Raji (cell line): Measurements from ENCODE around the gene DOK5.

ENCODE experiments used
- POLR2A ChIP-seq: IDR thresholded peaks from 2 replicates; pipeline ENCODE4 v1.6.1; 2011; ENCODE audit warnings: low read depth, low read length, control low read depth; ENCODE audit not compliant: insufficient read depth

Gene DOK5

DNA sequence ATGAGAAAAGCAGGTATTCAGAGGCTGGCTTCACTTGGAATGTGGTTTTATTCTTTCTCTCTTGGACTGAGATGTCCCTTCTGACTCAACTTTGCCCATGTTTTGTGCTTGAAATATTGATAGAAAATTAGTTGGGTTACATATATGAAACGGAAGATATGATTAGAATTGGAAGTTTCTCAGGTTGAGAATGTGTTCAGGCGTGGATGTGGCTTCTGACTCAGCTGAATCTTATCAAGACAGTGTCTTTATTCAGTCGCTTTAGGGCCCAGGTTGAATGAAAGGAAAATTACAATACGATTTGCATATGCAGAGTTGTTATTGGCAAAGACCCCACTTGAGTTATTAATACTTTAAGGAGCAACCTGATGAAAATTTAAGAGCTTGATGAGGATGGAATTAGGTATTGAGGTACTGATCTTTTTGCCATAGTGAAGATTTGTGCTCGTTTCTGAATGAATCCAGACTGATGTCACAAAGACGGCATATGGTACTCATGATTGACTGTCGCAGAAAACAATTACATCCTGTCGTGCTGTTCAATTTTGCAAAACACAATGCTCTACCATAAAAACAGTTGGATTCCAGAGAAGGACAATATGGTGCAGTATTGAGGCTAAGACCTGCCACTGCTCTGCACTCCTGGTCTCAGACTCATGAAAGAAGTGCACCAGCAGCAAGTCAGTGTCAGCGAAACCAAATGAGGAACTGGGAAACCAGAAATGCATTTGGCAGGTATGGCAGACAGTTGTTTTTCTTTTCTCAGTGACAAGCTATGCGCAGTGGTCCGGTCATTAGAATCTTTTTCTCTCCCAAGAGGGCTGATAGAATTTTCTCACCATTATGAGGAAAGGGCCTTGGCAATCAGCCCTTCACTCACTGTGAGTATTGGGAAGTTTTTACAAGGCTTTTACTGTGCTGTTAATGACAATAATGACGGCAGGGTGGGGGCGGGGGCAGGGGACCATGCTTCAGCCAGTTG is 158.3 kb downstream of the DOK5 start:
- TF ChIP-seq POLR2A, result no peak

DNA sequence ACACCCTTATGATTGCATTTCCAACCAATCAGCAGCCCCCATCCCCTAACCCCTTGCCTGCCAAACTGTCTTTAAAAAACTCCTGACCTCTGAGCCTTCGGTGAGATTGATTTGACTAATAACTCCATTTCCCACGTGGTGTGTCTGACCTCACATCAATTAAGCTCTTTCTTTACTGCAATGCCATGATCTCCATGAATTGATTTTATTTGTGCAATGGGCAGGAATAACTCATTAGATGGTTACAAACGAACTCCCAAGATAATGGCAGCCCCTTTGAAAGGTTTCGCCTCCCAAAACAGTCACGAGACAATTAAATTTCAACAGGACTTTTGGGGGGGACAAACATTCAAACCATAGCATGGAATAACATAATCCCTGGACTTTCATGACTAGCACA is 161.2 kb downstream of the DOK5 start:
- TF ChIP-seq POLR2A, result no peak

DNA sequence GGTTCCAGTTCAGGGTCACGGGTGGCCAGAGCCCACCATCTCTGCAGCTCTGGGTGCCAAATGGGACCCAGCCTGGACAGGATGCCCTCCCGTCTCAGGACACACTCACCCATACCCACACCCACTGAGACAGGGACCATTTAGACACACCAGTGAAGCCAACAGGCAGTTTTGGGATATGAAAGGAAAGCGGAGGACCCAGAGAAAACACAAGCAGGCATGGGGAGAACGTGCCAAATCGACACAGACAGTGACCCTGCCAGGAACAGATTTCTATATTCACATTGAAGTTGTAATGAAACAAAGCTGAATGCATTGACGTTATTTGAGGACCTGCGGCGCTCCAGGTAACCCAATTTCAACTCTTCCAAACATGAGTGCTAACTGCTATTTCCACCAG is 164.5 kb downstream of the DOK5 start:
- no peak for TF ChIP-seq POLR2A

DNA sequence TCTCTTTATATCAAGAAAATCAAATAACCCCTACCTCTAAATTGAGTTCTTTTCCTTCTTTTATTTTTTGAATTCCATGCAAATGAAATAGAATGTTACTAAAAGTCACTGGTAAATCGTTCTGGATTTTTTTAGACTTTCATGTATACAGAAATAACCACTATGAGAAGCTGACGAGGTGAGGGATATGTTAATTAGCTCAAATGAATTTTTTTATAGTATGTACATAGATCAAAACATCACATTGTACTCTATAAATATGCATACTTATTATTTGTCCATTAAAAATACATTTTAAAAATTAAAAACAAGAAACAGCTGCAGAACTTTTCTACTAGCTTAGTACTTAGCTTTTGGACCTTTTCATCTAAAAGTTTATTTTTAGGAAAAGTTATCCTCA is 165.4 kb downstream of the DOK5 start:
- no peak for TF ChIP-seq POLR2A

DNA sequence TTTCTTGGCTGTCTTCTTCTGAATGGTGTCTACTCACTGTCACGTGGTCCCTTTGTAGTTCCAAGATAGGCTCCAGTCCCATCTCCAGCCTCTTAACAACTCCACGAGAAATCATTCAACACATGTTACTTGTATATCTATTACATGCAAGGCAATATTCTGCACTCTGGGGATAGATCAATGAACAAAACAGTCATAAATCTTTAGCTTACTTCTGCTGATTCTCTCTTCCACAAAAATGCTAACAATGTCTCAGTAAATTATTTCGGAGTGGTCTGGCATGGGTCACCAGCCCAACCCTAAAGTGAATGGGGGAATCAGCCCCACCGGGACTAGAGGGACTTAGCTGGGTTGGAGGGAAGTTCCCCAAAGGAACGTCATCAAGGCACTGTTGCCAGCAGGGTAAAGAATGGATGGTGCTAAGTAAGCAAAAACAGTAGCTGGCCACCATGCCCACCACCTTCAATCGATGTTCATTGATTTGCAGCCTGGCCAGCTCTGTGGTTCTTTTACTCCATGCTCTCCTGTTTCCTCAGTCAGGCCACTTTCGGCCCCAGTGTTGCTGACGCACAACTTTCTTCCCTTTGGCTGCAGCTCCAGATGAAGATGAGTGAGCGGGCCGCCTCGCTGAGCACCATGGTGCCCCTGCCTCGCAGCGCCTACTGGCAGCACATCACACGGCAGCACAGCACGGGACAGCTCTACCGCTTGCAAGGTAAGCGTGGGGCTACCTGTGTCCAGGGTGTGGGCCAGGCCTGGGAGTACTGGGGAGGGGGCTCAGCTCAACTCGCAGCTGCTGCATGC is 167.7 kb downstream of the DOK5 start:
- TF ChIP-seq POLR2A, result no peak

DNA sequence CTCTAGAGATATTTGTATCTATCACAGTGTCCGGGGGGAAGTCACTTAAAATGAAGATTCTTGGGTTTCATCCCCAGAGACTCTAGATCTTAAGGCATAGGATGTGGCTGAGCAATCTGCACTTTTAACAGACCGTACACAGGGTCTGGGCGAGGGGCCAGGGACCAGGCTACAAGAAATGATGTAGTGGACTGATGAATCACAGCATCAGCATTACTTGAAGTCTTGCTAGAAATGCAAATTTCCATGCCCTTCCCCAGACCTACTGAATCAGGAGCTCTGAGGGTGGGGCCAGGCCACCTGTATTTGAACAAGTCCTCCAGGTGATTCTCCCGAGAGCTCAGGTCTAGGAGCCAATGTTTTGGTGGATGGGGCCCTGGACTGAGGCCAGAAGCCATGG is 168.4 kb downstream of the DOK5 start:
- TF ChIP-seq POLR2A, result no peak

DNA sequence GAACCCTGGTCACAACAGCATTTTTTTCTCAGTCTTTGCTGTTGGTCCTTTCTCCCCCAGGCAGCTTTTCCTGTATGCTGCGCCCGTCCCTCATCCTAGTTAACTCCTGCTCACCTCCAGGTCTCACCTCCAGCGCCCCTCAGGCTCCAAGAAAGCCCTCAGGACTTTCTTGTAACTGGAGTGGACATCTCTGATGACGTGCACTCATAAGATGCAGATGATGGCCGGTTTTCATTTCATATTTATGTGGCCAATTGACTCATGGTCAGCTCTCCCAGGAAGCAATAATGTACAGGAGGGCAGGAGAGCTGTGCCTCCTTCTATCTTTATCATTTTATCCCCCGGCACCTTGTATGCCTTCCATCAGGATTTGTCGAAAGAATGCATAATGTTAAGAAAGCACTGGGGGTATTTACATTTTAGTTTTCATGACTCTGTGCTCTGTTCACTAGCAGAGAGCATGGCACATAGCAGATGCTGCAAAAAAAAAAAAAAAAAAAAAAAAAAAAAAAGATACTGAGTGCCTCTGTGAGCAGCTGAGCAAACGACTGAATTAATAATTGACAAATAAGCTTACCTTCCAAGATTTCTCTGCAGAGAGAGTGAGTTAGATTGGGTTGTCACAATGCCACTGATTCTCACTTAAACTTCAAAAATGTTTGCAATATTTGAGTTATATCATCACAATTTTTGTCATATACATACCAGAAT is 170.2 kb downstream of the DOK5 start:
- TF ChIP-seq POLR2A, result no peak

DNA sequence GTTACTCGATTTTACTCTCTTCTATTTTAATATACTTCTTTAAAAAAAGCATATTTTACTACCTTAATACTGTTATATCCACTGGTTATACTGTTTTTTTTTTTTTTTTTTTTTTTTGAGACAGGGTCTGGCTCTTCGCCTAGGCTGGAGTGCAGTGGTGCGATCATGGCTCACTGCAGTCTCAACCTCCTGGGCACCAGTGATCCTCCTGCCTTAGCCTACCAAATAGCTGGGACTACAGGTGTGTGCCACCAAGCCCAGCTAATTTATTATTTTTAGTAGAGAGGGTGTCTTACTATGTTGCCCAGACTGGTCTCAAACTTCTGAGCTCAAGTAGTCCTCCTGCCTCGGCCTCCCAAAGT is 170.7 kb downstream of the DOK5 start:
- no peak for TF ChIP-seq POLR2A

DNA sequence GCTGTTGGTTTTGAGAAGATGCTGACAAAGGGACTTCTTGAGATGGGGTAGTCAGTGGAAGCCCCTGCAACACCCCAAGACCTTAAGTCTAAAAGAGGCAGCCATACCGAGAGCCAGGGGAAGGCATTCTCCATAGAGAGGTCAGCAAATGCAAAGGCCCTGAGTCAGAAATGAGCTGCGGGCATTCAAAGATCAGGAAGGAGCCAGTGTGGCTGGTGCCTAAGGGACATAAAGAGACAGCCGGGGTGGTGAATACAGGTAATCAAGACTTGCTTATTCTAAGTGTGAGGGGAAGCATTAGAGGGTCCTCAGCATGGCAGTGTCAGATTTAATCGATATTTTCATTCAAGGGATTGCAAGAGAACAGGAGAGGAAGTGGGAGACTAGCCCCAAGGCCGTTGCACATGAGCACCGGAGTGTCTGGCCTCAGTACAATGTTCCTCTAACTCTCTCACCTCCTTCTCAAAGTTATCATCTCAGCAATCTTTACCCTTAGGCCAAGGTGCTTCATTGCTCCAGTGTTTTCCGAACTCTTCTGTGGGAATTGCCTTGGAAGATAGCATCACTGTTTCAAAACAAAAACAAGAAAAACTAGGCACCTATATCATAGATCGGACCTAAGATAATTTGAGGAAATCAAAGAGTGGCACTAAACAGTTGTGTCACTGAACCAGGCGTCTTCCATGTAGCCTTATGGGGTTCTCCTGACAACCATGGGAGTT is 173.2 kb downstream of the DOK5 start:
- no peak for TF ChIP-seq POLR2A

DNA sequence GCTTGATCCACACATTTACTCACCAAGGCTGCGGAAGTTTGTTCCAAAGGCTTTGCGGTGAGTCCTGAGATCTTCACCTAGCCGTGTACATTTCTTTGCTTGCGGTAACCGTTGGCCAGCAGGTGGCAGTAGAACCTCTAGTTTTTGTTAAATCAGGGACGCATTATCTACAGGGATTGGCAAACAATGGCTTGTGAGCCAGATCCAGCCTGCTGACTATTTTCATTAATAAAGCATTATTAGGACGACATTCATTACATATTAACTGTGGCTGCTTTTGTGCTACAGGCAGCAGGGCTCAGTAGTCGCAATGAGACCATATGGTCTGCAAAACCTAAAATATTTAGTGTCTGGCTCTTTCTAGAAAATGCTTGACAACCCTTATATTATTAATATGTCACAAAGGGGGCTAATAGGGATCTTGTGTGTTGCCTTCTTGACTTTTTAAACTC is 174.1 kb downstream of the DOK5 start:
- no peak for TF ChIP-seq POLR2A

DNA sequence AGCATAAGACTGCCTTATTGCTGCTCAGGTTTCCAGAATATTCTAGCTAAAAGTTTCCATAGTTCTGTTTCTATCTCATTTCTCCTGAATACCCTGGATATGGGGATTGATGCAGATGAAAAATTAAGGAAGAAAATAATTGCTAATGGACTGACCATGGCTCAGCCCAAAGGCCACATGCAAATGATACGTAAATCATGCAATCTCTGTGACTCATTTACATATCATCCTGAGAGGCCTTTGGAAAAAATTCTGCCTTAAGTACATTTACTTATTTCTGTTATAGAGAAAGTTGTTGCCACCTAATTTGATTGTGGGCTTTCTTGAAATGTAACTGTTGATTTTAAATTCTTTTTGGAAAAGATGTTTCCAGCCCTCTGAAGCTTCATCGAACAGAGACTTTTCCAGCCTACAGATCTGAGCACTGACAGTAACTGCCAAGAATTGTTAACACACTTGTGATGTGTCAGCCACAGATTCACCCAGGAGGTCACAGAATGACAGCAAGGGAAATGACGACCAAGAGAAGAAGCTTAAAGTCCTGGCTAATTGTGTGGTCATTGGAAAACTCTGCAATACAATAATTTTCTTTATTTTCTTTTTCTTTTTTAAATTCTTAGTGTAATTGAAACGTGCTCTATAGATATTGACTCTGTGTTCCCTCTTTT is 174.8 kb downstream of the DOK5 start:
- no peak for TF ChIP-seq POLR2A

DNA sequence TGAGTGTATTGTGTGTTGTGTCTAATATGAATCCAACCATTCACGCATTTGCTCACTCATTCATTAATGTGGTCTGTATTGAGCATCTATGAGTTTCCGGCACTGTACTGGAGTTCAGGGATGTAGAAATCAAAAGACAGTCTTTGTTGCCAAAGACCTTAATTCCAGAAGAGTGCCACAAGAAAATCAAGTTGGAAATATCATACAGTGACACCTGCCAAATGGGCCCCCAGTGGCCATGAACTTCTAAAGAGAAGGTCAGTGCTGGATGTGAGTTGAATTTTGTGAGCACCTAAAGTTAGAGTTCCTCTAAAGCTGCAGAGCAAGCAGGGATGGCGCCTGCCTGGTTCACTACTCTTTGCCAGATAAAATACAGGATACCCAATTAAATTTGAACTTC is 175.9 kb downstream of the DOK5 start:
- no peak for TF ChIP-seq POLR2A

DNA sequence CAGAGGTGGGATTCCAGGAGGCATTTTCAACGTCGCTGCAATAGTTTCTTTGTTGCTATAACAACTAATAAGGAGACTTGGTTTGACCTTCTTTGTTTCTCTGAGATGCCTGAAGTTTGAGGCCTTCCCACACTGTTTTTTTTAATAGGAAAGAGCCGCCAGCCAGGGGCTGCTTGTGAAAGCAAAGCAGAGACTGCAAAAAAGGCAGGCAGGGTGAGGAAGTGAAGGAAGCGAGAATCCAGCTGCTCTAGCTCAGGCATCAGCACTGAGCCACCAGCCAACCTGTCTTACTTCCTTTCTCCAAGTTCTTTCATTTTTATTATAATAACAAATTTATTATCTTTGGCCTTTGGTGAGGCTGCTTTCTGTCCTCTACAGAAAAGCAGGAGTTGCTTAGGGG is 179.1 kb downstream of the DOK5 start:
- TF ChIP-seq POLR2A, result no peak

DNA sequence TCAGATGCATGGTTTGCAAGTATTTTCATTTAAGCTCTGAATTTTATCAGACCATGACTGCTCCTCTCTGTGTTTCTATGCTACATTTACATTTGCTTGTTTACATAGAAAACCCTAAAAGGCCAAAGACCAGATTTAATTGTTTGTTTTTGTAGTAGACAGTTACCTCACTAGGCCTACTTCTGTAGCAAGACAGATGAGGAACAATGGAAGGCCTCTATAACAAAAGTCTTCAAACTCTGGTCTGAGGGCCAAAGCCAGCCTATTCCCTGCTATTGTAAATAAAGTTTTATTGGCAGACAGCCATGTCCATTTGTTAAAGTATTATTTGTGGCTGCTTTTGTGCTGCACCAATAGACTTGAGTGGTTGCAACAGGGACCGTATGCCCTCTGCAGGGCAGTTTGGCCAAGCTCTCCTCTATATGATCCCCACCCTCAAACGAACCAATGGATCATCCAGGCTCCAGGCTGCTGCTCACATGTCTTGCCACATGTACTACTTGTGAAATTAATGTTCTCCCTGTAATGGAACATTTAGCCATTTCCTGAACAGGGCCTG is 182.0 kb downstream of the DOK5 start:
- TF ChIP-seq POLR2A, result no peak
